AG09309 (cell line): ENCODE measurements around the gene MC5R.

Source experiments
- DNase-seq: peaks from one replicate; pipeline ENCODE4 v3.0.0-alpha.2; 2010; ENCODE audit warnings: low read depth
- H3K4me3 ChIP-seq: 2 replicates; pipeline ENCODE4 v1.5.1; 2011; ENCODE audit warnings: mild to moderate bottlenecking, low read depth, low read length, moderate library complexity; ENCODE audit not compliant: control insufficient read depth
- TF ChIP-seq, protein P1 (sequence below): IDR thresholded peaks from 2 replicates; pipeline ENCODE4 v1.5.1; 2011; ENCODE audit warnings: mild to moderate bottlenecking, low read depth, low read length, inconsistent platforms; ENCODE audit not compliant: insufficient read depth, control insufficient read depth; ENCODE audit errors: missing control alignments

MC5R gene

DNA sequence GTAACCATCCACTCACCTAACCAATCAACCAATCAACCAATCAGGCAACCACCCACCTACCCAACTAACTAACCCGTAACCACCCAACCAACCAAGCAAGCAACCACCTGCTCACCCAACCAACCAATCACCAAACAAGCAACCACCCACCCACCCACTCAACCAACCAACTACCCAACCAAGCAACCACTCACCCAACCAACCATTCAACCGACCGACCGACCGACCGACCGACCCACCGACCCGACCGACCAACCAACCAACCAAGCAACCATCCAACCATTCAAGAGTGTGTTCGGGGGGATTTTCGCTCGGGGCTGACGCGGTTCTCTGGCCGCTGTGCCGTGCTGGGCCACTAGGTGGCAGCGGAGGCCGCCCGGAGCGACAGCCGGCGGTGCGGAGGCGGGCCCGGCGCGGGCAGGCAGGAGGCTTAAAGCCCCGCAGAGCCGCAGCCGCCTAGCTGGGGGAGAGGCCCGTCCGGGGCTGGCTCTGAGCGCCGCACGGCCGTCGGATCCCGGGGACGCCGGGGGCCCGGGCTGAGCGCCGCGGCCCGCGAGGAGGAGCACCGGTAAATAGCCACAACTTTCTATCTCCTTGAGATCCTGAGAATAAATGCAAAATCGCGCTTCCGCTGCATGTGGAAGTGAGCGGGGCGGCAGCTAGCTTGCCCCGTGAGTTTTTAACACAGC, at the start of gene MC5R:
MC5R (plus strand) TSS at position 443 of the 689 bp plus-strand sequence. CDS start 1,617 bp downstream, outside the sequence.
- DNase-seq, result no peak
- peak within 1 kb of the TSS; percentile 21 for H3K4me3 ChIP-seq
- TF ChIP-seq, protein P1, sequence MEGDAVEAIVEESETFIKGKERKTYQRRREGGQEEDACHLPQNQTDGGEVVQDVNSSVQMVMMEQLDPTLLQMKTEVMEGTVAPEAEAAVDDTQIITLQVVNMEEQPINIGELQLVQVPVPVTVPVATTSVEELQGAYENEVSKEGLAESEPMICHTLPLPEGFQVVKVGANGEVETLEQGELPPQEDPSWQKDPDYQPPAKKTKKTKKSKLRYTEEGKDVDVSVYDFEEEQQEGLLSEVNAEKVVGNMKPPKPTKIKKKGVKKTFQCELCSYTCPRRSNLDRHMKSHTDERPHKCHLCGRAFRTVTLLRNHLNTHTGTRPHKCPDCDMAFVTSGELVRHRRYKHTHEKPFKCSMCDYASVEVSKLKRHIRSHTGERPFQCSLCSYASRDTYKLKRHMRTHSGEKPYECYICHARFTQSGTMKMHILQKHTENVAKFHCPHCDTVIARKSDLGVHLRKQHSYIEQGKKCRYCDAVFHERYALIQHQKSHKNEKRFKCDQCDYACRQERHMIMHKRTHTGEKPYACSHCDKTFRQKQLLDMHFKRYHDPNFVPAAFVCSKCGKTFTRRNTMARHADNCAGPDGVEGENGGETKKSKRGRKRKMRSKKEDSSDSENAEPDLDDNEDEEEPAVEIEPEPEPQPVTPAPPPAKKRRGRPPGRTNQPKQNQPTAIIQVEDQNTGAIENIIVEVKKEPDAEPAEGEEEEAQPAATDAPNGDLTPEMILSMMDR, result peak; percentile 74

GRCh38 chr18:13775058-13775457, 48.9 kb upstream of the MC5R start:
- TF ChIP-seq, protein P1, result no peak
- no peak overlapping the region for H3K4me3 ChIP-seq
- no peak for DNase-seq

DNA sequence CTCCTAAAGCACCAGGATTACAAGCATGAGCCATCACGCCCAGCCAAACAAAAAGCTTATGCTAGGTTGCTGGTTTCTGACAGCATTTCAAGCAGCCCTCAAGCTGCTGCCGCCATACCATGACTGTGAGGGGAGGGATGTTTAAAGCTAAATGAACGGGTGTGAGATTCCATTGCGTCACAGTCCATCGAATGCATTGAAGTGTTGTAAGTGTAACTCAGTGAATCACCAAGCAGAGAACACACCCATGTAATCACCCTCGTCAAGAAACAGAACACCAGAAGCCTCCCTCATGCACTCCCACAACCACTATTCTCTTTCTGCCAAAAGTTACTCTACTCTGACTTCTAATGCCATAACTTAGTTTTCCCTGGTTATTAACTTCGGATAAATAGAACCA, 32.8 kb upstream of the MC5R start:
- TF ChIP-seq, protein P1, result no peak
- no peak overlapping the region for H3K4me3 ChIP-seq
- DNase-seq, result no peak

DNA sequence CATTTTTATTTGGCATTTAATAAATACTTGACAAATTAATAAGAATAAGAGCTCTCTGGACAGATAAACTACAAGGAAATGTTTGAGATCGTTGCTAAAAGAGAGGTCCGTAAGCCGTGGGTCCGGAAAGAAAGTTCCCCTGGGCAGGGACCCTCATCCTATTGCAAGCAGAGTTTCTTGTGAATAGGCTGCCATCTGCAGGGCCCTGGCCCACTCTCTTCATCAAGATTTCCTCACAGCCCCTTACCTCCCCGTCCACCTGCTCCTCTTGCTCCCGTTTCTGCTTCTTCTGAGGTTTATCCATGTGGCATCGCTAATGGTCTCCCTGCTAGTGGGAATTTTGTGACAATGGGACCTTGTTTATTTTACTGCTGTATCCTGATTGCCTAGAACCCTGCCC, 30.1 kb upstream of the MC5R start:
- TF ChIP-seq, protein P1, result no peak
- H3K4me3 ChIP-seq, result no peak overlapping the region
- no peak for DNase-seq

GRCh38 chr18:13796515-13796914, 27.4 kb upstream of the MC5R start:
- no peak for DNase-seq
- no peak overlapping the region for H3K4me3 ChIP-seq
- TF ChIP-seq, protein P1, result no peak

GRCh38 chr18:13797157-13797611, 26.8 kb upstream of the MC5R start:
- no peak for DNase-seq
- TF ChIP-seq, protein P1, result no peak
- H3K4me3 ChIP-seq, result no peak overlapping the region
